ENCODE data around the gene STIM2.
"Not testable (repeated sequence)": the region's sequence is repeated elsewhere in the genome, so short reads cannot be mapped to it uniquely, and the experiment has no call there.

Gene STIM2

GRCh38 chr4:26964512-26964911 lies 103.9 kb downstream of the STIM2 start:
- TF ChIP-seq, protein P1, sequence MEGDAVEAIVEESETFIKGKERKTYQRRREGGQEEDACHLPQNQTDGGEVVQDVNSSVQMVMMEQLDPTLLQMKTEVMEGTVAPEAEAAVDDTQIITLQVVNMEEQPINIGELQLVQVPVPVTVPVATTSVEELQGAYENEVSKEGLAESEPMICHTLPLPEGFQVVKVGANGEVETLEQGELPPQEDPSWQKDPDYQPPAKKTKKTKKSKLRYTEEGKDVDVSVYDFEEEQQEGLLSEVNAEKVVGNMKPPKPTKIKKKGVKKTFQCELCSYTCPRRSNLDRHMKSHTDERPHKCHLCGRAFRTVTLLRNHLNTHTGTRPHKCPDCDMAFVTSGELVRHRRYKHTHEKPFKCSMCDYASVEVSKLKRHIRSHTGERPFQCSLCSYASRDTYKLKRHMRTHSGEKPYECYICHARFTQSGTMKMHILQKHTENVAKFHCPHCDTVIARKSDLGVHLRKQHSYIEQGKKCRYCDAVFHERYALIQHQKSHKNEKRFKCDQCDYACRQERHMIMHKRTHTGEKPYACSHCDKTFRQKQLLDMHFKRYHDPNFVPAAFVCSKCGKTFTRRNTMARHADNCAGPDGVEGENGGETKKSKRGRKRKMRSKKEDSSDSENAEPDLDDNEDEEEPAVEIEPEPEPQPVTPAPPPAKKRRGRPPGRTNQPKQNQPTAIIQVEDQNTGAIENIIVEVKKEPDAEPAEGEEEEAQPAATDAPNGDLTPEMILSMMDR (IDR thresholded peaks at IDR 0.05; ENCODE audit: low read length) = no peak
- no peak for TF ChIP-seq EZH2phosphoT487 (IDR thresholded peaks at IDR 0.05; ENCODE audit: low read length)
- TF ChIP-seq EZH2 (optimal IDR thresholded peaks at IDR 0.05; ENCODE audit: low read depth, low read length) = no peak
- no peaks in the 10 kb centered on the region for H3K9me2 ChIP-seq (replicated peaks; ENCODE audit: insufficient read depth, low read length)
- no peak overlapping the region for H3K4me3 ChIP-seq (ENCODE audit: low read length)
- H3F3A ChIP-seq (ENCODE audit: insufficient read depth, low read length) = no peaks in the 10 kb centered on the region
- no peaks in the 10 kb centered on the region for H3K4me1 ChIP-seq (ENCODE audit: low read length)
- no peaks in the 10 kb centered on the region for H3K79me2 ChIP-seq (ENCODE audit: low read length)
- no peaks in the 10 kb centered on the region for H4K20me1 ChIP-seq (ENCODE audit: insufficient read depth, low read length)
- H3K4me2 ChIP-seq (ENCODE audit: low read depth, low read length) = no peak overlapping the region
- no peaks in the 10 kb centered on the region for H3K27me3 ChIP-seq (replicated peaks; ENCODE audit: insufficient read depth, low read length)
- H3K36me3 ChIP-seq (replicated peaks; ENCODE audit: insufficient read depth, low read length) = no peaks in the 10 kb centered on the region
- DNase-seq = no peak
- H3K9ac ChIP-seq (ENCODE audit: low read length) = no peak overlapping the region
- H3K27ac ChIP-seq (ENCODE audit: low read length) = no peak overlapping the region
- no peak overlapping the region for H2AFZ ChIP-seq (ENCODE audit: low read length)
- no peaks in the 10 kb centered on the region for H3K9me3 ChIP-seq (replicated peaks; ENCODE audit: insufficient read depth, low read length)

- no peaks in the 10 kb centered on the region for H3K4me1 ChIP-seq (ENCODE audit: low read length)
- no peak overlapping the region for H3K27ac ChIP-seq (ENCODE audit: low read length)
- no peaks in the 10 kb centered on the region for H3F3A ChIP-seq (ENCODE audit: insufficient read depth, low read length)
- H3K9me2 ChIP-seq (replicated peaks; ENCODE audit: insufficient read depth, low read length) = no peaks in the 10 kb centered on the region
- no peak for DNase-seq
- no peaks in the 10 kb centered on the region for H3K9me3 ChIP-seq (replicated peaks; ENCODE audit: insufficient read depth, low read length)
- H3K4me2 ChIP-seq (ENCODE audit: low read depth, low read length) = no peak overlapping the region
- H4K20me1 ChIP-seq (ENCODE audit: insufficient read depth, low read length) = no peaks in the 10 kb centered on the region
- H3K79me2 ChIP-seq (ENCODE audit: low read length) = no peaks in the 10 kb centered on the region
- no peak overlapping the region for H3K9ac ChIP-seq (ENCODE audit: low read length)
- H3K4me3 ChIP-seq (ENCODE audit: low read length) = no peak overlapping the region
- no peak for TF ChIP-seq EZH2phosphoT487 (IDR thresholded peaks at IDR 0.05; ENCODE audit: low read length)
- TF ChIP-seq, protein P1 (IDR thresholded peaks at IDR 0.05; ENCODE audit: low read length) = no peak
- H3K27me3 ChIP-seq (replicated peaks; ENCODE audit: insufficient read depth, low read length) = no peaks in the 10 kb centered on the region
- H3K36me3 ChIP-seq (replicated peaks; ENCODE audit: insufficient read depth, low read length) = no peaks in the 10 kb centered on the region
- no peak overlapping the region for H2AFZ ChIP-seq (ENCODE audit: low read length)
Observed at GRCh38 chr4:26964994-26965393, 104.4 kb downstream of the STIM2 start.

- H3K9me3 ChIP-seq (replicated peaks; ENCODE audit: insufficient read depth, low read length); H3K9me2 ChIP-seq (replicated peaks; ENCODE audit: insufficient read depth, low read length); H3F3A ChIP-seq (ENCODE audit: insufficient read depth, low read length); H4K20me1 ChIP-seq (ENCODE audit: insufficient read depth, low read length); H3K4me3 ChIP-seq (ENCODE audit: low read length); H3K36me3 ChIP-seq (replicated peaks; ENCODE audit: insufficient read depth, low read length); H2AFZ ChIP-seq (ENCODE audit: low read length); H3K27ac ChIP-seq (ENCODE audit: low read length); H3K79me2 ChIP-seq (ENCODE audit: low read length); H3K4me1 ChIP-seq (ENCODE audit: low read length); H3K4me2 ChIP-seq (ENCODE audit: low read depth, low read length); H3K9ac ChIP-seq (ENCODE audit: low read length); H3K27me3 ChIP-seq (replicated peaks; ENCODE audit: insufficient read depth, low read length); DNase-seq: not testable (repeated sequence)
Observed at GRCh38 chr4:26975464-26976181, 115.0 kb downstream of the STIM2 start.

GRCh38 chr4:26978387-26979053 lies 117.9 kb downstream of the STIM2 start:
- no peak for DNase-seq
- Histone ChIP-seq H4K20me1 (ENCODE audit: insufficient read depth, low read length) (no peaks in the 10 kb centered on the region), H3K4me2 (ENCODE audit: low read depth, low read length) (no peak overlapping the region), H3K4me3 (ENCODE audit: low read length) (no peak overlapping the region), H3K9me2 (replicated peaks; ENCODE audit: insufficient read depth, low read length) (no peaks in the 10 kb centered on the region), H3K36me3 (replicated peaks; ENCODE audit: insufficient read depth, low read length) (no peaks in the 10 kb centered on the region), H3F3A (ENCODE audit: insufficient read depth, low read length) (no peaks in the 10 kb centered on the region), H3K9me3 (replicated peaks; ENCODE audit: insufficient read depth, low read length) (no peaks in the 10 kb centered on the region), H3K9ac (ENCODE audit: low read length) (no peak overlapping the region), H3K4me1 (ENCODE audit: low read length) (no peaks in the 10 kb centered on the region), H2AFZ (ENCODE audit: low read length) (no peak overlapping the region), H3K79me2 (ENCODE audit: low read length) (no peaks in the 10 kb centered on the region), H3K27me3 (replicated peaks; ENCODE audit: insufficient read depth, low read length) (no peaks in the 10 kb centered on the region), H3K27ac (ENCODE audit: low read length) (no peak overlapping the region)
- no peak for TF ChIP-seq EZH2 (optimal IDR thresholded peaks at IDR 0.05; ENCODE audit: low read depth, low read length)
- no peak for TF ChIP-seq EZH2phosphoT487 (IDR thresholded peaks at IDR 0.05; ENCODE audit: low read length)
- TF ChIP-seq, protein P1 (IDR thresholded peaks at IDR 0.05; ENCODE audit: low read length) = no peak

Measured in MM.1S (cell line).